ENCODE data around the gene GPR65. TPM values are rescaled to one million over a fixed set of nuclear protein-coding genes. Genes with fewer than 3 reads are reported as not detected.

Gene GPR65
- total RNA-seq, 1 donor from 2014 or later: not detected

DNA sequence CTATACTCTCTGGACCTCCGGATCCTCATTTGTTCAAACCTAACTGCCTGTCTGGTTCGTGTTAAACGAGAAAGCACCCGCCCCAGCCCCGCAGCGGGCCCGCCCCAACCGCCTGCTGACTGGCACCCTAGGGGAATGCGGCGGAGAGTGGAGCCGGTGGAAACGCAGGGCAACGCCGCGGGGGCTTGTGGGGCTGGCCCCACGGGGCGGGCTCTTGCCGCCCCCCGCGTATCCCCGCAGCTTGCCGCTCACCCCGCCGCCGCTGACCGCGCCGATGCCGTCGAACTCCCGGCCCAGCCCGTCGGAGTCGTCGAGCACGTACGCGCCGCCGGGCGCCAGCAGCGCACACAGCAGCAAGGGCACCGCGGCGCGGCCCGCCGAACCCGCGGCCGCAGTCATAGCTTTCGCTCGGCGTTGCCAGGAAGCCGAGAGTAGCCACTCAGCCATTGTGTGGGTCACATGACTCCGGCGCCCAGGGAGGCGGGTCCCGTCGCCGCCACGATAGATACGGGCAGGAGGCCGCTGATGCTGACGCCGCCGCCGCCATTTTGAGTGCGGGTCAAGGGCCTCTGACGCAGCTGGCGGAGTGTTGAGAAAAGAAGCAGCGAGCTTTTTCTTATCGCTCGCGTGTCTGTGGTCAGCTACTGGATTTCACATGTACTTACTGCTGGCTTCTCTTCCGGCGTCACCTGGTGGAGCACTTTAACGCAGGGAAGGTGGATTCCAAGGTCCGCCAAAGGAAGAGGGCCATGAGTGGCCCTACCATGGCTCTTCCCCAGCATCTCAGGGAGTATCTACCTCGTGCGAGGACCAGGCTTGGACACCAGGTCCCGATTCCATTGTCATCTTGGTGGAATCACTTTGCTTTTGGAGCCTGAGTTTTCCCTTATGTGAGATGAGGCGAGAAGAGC lies 12.0 kb upstream of the GPR65 start, which contains the start of gene GALC:
GALC (minus strand) TSS at position 465 of the 911 bp plus-strand sequence; CDS start at position 447, 18 bp downstream.
- peak; percentile 29 for DNase-seq (ENCODE audit: low read depth)
- peak within 1 kb of the TSS; percentile 70 for H3K4me3 ChIP-seq (ENCODE audit: low read depth, low read length)
- no peak for TF ChIP-seq CTCF (conservative IDR thresholded peaks at IDR 0.05; ENCODE audit: low read depth, low read length)

- no peak for TF ChIP-seq CTCF (conservative IDR thresholded peaks at IDR 0.05; ENCODE audit: low read depth, low read length)
- DNase-seq (ENCODE audit: low read depth): no peak
- no peak overlapping the region for H3K4me3 ChIP-seq (ENCODE audit: low read depth, low read length)
Observed at GRCh38 chr14:87994974-87995373, 10.0 kb upstream of the GPR65 start.

- H3K4me3 ChIP-seq (ENCODE audit: low read depth, low read length): no peak overlapping the region
- DNase-seq (ENCODE audit: low read depth): no peak
- no peak for TF ChIP-seq CTCF (conservative IDR thresholded peaks at IDR 0.05; ENCODE audit: low read depth, low read length)
Observed at GRCh38 chr14:87995500-87996290, 9.2 kb upstream of the GPR65 start.

DNA sequence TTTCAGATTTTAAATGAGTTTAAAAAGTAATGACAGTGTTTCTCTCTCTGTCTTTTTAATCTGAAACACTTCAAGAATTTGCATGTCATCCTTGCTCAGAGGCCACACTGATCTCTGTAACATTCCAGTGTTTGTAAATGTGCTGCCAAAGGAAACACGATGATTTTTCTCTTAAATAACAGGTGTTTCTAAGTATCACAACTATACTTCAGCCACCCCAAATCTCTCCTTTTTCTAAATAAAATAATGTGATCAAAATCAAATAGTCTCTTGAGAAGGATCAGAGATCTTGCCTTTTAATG lies 8.7 kb upstream of the GPR65 start:
- no peak overlapping the region for H3K4me3 ChIP-seq (ENCODE audit: low read depth, low read length)
- no peak for TF ChIP-seq CTCF (conservative IDR thresholded peaks at IDR 0.05; ENCODE audit: low read depth, low read length)
- DNase-seq (ENCODE audit: low read depth): no peak

DNA sequence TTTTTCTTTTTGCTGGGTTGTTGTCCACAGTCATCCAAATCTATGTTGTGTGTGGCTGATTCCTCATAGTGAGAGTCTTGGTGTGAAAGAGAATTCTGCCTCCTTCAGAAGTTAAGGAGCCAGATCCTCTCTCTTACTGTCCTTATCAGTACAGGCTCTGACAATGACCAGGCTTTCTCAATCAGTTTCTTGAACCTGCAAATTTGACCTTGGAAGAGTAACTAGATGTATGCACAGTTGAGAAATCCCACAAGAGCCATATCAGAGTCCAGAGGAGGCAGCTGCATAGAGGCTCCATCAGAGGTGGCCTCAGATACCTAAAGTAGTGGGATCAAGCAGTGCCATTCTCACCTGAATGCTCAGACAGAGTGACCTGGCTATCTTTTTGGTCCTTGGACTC lies 6.5 kb upstream of the GPR65 start:
- no peak for TF ChIP-seq CTCF (conservative IDR thresholded peaks at IDR 0.05; ENCODE audit: low read depth, low read length)
- DNase-seq (ENCODE audit: low read depth): no peak

DNA sequence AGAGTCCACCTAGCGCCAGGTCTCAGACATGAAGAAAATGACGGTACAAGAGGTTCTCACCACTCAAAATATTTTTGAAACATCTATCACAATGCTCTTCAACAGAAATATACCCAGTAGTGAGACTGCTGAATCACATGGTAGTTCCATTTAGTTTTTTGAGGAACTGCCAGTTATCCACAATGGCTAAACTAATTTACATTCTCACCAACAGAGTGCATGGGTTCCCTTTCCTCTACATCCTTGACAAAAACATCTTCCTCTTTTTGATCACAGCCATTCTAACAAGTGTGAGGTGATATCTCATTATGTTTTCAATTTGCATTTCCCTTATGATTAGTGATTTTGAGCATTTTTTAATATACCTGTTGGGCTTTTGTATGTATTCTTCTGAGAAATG lies 5.7 kb upstream of the GPR65 start:
- no peak for DNase-seq (ENCODE audit: low read depth)
- H3K4me3 ChIP-seq (ENCODE audit: low read depth, low read length): no peak overlapping the region
- TF ChIP-seq CTCF (conservative IDR thresholded peaks at IDR 0.05; ENCODE audit: low read depth, low read length): no peak

More for the DNA sequence above, 6.5 kb upstream of the GPR65 start:
- no peak overlapping the region for H3K4me3 ChIP-seq (ENCODE audit: low read depth, low read length)
